Esophagus squamous epithelium (tissue), 5 donors: Measurements from ENCODE around the gene GET3. TPM values are rescaled to one million over a fixed set of nuclear protein-coding genes. Genes with fewer than 3 reads are reported as not detected.
A peak's percentile ranks its signal among the peaks of the same experiment; 100 is the strongest.

ENCODE experiments used
- DNase-seq: peaks from one replicate; lab custom pipeline; 2025; lab: John Stamatoyannopoulos, UW
- H3K27ac ChIP-seq, 4 donors: fragments of 200-600 bp; sonication (generic); one replicate each; pipeline ENCODE4 v1.5.1; 2016 to 2019; ENCODE audit warnings: mild to moderate bottlenecking in 1 of 4
- H3K27me3 ChIP-seq, 4 donors: fragments of 200-600 bp; sonication (generic); 1 replicate in 3 of 4; 2 replicates in 1 of 4; pipeline versions ENCODE4 v1.5.1 to v1.6.0; 2017 to 2021; ENCODE audit warnings: antibody characterized with exemption in 1 of 4
- H3K36me3 ChIP-seq, 3 donors: fragments of 200-600 bp; sonication (generic); one replicate each; pipeline ENCODE4 v1.5.1; 2016 to 2019
- H3K4me1 ChIP-seq, 3 donors: fragments of 200-600 bp; sonication (generic); one replicate each; pipeline ENCODE4 v1.5.1; 2017 to 2019
- H3K4me3 ChIP-seq, 4 donors: fragments of 200-600 bp; sonication (generic); 1 replicate in 3 of 4; 2 replicates in 1 of 4; pipeline ENCODE4 v1.5.1; 2016 to 2019; ENCODE audit warnings: mild to moderate bottlenecking in 2 of 4, moderate library complexity in 1 of 4
- H3K9me3 ChIP-seq, 3 donors: fragments of 200-600 bp; sonication (generic); one replicate each; pipeline ENCODE4 v1.5.1; 2016 to 2019
- CTCF ChIP-seq, 6 experiments: fragments of 450-650 bp in 4 of 6; fragments of 200-600 bp in 2 of 6; sonication (generic) in 2 of 6; IDR thresholded peaks; one replicate each; pipeline ENCODE4 v1.5.1; 2016 to 2019; ENCODE audit warnings: antibody characterized with exemption in 6 of 6, mild to moderate bottlenecking in 4 of 6, moderate library complexity in 4 of 6
- POLR2A ChIP-seq, 4 donors: fragments of 450-650 bp; IDR thresholded peaks; one replicate each; pipeline ENCODE4 v1.6.1; 2017; ENCODE audit warnings: antibody characterized with exemption in 4 of 4, mild to moderate bottlenecking in 4 of 4, moderate library complexity in 3 of 4
- WGBS, 2 donors: methylation state at CpG; one replicate each; pipeline ENCODE4 v1.1.5; 2018; 5-methylcytosine and 5-hydroxymethylcytosine counted together
- intact Hi-C: fragments of 100-400 bp; cut with DNase I; formaldehyde crosslinking; loops from one replicate; pipeline ENCODE4 v1.15.0; 2022
- total RNA-seq, 4 donors: library from RNA; depleted of rRNA; stranded (reverse); fragments of >200 nt; gene quantifications; one replicate each; pipeline ENCODE4 v1.1.0, GENCODE V29; 2016
- donor health status: DM: yes; HTN: yes; CAD: no.

GET3 gene
- total RNA-seq = 10 to 100 TPM; 36.8 to 69.9 (median 51.2) TPM

- Histone ChIP-seq H3K4me3 (peak within 1 kb of the TSS; percentile 81 to 94 (median 86)), H3K9me3 (no peaks in the 10 kb centered on the region), H3K4me1 (peaks cover 28 to 54% (median 32%) of the 10 kb centered on the region in 3 donors), H3K36me3 (peaks cover 0 to 42% (median 6%) of the 10 kb centered on the region in 3 donors), H3K27me3 (no peaks in the 10 kb centered on the region), H3K27ac (peak within 1 kb of the TSS; percentile 87 to 92 (median 89))
- peak; percentile 71 for DNase-seq
- TF ChIP-seq POLR2A (IDR thresholded peaks at IDR 0.05) (peak in 3 of 4 donors; percentile 21 to 41 (median 22)), CTCF (IDR thresholded peaks at IDR 0.05) (peak in 2 of 6 experiments; percentile 32 to 33)
- WGBS, 2 donors = 0 to 1% methylated on average over 19 to 28 of the region's 29 CpGs
- intact Hi-C loops = no loop called here
Measured at GRCh38 chr19:12736995-12737834, at the start of gene GET3. GET3 (plus strand) TSS chr19:12737497; CDS start chr19:12737506, 9 bp downstream.

GRCh38 chr19:12689012-12689411 lies 48.3 kb upstream of the GET3 start:
- Histone ChIP-seq H3K27ac (no peak overlapping the region), H3K36me3 (peaks cover 0 to 28% (median 0%) of the 10 kb centered on the region in 3 donors), H3K4me3 (no peak overlapping the region), H3K27me3 (no peaks in the 10 kb centered on the region), H3K9me3 (no peaks in the 10 kb centered on the region), H3K4me1 (no peaks in the 10 kb centered on the region)
- intact Hi-C loops = no loop called here
- 100% methylated on average over 1 to 2 of the region's 12 CpGs for WGBS, 2 donors
- no peak for TF ChIP-seq POLR2A (IDR thresholded peaks at IDR 0.05)
- no peak for TF ChIP-seq CTCF (IDR thresholded peaks at IDR 0.05)
- DNase-seq = no peak

GRCh38 chr19:12689581-12690216 lies 47.6 kb upstream of the GET3 start:
- peaks cover 0 to 28% (median 0%) of the 10 kb centered on the region in 3 donors for H3K36me3 ChIP-seq
- peaks cover 0 to under 1% (median 0%) of the 10 kb centered on the region in 3 donors for H3K4me1 ChIP-seq
- no peak for TF ChIP-seq CTCF (IDR thresholded peaks at IDR 0.05)
- no peak for TF ChIP-seq POLR2A (IDR thresholded peaks at IDR 0.05)
- H3K27me3 ChIP-seq = no peaks in the 10 kb centered on the region
- H3K27ac ChIP-seq = no peak overlapping the region
- intact Hi-C loops = no loop called here
- no peak for DNase-seq
- no peak overlapping the region for H3K4me3 ChIP-seq
- H3K9me3 ChIP-seq = no peaks in the 10 kb centered on the region
- WGBS, 2 donors = 76 to 83% methylated on average over 11 to 19 of the region's 26 CpGs

- TF ChIP-seq POLR2A (IDR thresholded peaks at IDR 0.05) (no peak), CTCF (IDR thresholded peaks at IDR 0.05) (no peak)
- Histone ChIP-seq H3K9me3 (no peaks in the 10 kb centered on the region), H3K4me3 (no peak overlapping the region), H3K4me1 (peaks cover 16 to 24% (median 17%) of the 10 kb centered on the region in 3 donors), H3K27me3 (no peaks in the 10 kb centered on the region), H3K36me3 (peaks cover 0 to 25% (median 0%) of the 10 kb centered on the region in 3 donors), H3K27ac (no peak overlapping the region)
- WGBS, 2 donors = 79 to 84% methylated on average over 3 of the region's 5 CpGs
- no peak for DNase-seq
- intact Hi-C loops = no loop called here
Measured at GRCh38 chr19:12692960-12693359, 44.3 kb upstream of the GET3 start.

- intact Hi-C loops = no loop called here
- no peak overlapping the region for H3K4me3 ChIP-seq
- H3K9me3 ChIP-seq = no peaks in the 10 kb centered on the region
- H3K27me3 ChIP-seq = no peaks in the 10 kb centered on the region
- 90 to 96% methylated on average over 2 to 5 of the region's 16 CpGs for WGBS, 2 donors
- H3K4me1 ChIP-seq = peaks cover 16 to 24% (median 17%) of the 10 kb centered on the region in 3 donors
- H3K36me3 ChIP-seq = peaks cover 0 to 31% (median 0%) of the 10 kb centered on the region in 3 donors
- H3K27ac ChIP-seq = no peak overlapping the region
- TF ChIP-seq POLR2A (IDR thresholded peaks at IDR 0.05) (no peak), CTCF (IDR thresholded peaks at IDR 0.05) (no peak)
- no peak for DNase-seq
Measured at GRCh38 chr19:12694641-12695040, 42.7 kb upstream of the GET3 start.
